ENCODE data around the gene CRB2.

Gene CRB2

DNA sequence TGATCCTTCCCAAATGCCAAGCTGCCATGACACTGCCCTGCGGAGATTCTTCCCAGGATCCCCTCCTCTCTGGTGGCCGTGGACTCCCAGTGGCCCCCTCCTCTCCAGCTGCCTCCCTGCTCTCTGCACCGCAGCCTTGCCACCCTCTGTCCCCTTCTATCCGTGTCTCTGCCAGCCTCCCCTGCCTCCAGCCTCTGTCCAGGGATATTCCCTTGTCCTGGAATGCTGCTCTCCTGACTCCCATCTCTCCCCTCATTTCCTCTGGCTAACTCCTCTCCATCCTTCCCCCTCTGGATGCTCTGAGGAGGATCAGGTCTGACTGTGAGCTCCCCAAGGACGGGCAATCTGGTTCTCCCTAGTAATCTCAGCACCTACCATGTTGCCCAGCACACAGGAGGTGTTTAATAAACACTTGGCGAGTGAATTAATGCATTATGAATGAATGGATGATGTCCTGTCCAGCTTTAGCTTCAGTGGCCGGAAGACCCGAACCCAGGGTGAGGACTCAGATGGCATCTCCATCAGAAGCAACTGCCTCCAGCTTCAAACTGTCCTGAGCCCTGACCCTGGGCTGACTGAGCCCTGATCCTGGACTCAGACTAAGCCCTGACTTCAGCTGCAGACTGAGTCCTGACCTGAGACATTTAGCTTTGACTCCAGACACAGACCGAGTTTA, 7.5 kb upstream of the CRB2 start:
- DNase-seq (ENCODE audit: extremely low read depth, low read depth), result no peak

DNA sequence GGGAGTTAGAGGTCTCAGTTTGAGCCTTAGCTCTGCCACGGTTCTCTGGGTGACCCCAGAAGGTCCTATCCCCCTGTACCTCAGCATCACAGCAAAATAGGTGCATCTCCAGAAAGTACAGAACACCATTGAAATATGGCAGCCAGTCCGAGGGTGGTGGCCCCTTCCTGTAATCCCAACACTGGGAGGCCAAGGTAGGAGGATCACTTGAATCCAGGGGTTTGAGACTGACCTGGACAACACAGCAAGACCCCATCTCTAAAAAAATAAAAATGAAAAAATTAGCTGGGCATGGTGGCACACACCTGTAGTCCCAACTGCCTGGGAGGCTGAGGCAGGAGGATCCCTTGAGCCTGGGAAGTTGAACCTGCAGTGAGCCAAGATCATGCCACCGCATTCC, 7.0 kb upstream of the CRB2 start:
- TF ChIP-seq, protein P1, sequence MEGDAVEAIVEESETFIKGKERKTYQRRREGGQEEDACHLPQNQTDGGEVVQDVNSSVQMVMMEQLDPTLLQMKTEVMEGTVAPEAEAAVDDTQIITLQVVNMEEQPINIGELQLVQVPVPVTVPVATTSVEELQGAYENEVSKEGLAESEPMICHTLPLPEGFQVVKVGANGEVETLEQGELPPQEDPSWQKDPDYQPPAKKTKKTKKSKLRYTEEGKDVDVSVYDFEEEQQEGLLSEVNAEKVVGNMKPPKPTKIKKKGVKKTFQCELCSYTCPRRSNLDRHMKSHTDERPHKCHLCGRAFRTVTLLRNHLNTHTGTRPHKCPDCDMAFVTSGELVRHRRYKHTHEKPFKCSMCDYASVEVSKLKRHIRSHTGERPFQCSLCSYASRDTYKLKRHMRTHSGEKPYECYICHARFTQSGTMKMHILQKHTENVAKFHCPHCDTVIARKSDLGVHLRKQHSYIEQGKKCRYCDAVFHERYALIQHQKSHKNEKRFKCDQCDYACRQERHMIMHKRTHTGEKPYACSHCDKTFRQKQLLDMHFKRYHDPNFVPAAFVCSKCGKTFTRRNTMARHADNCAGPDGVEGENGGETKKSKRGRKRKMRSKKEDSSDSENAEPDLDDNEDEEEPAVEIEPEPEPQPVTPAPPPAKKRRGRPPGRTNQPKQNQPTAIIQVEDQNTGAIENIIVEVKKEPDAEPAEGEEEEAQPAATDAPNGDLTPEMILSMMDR (IDR thresholded peaks at IDR 0.05; ENCODE audit: low read depth, low read length), result no peak
- no peak for DNase-seq (ENCODE audit: extremely low read depth, low read depth)

More for the DNA sequence above, 7.5 kb upstream of the CRB2 start:
- TF ChIP-seq, protein P1 (IDR thresholded peaks at IDR 0.05; ENCODE audit: low read depth, low read length), result no peak

DNA sequence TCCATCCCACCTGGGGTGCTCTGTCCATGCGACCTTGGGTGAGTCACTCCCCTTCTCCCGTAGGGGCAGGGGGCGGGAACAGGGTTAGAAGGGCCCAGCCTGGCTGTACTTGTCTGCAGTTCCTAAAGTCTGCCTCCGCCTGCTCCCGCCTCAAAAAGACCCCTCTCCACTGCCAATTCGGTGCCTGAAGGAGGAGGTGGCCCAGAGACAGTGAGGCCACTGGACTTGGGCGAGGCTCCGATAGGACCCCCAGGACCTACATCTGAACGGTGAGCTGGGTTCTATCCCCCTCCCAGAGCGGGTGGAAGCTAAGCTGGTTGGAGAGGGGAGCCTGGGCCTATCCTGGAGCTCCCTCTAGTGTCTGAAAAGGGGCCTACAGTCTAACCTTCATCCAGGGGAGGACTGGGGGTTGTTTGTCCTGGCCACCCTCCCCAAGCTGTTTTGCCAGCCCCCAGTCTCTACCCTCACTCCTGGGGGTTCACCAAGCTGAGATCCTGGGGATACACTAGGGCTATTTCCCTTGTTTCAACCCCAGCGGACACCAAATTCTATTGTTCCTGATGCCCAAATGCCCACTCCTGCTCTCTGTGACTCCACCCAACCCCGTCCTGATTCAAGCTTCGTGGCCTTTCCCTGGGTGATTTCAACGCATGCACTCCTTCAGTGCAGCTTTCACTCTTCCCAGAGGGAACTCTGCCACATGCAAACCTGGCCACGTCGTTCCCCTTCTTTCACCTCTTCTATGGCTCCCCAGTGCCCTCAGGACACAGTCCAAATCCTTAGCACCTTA, 6.1 kb upstream of the CRB2 start:
- TF ChIP-seq, protein P1 (IDR thresholded peaks at IDR 0.05; ENCODE audit: low read depth, low read length), result peak; percentile 97
- no peak for DNase-seq (ENCODE audit: extremely low read depth, low read depth)

DNA sequence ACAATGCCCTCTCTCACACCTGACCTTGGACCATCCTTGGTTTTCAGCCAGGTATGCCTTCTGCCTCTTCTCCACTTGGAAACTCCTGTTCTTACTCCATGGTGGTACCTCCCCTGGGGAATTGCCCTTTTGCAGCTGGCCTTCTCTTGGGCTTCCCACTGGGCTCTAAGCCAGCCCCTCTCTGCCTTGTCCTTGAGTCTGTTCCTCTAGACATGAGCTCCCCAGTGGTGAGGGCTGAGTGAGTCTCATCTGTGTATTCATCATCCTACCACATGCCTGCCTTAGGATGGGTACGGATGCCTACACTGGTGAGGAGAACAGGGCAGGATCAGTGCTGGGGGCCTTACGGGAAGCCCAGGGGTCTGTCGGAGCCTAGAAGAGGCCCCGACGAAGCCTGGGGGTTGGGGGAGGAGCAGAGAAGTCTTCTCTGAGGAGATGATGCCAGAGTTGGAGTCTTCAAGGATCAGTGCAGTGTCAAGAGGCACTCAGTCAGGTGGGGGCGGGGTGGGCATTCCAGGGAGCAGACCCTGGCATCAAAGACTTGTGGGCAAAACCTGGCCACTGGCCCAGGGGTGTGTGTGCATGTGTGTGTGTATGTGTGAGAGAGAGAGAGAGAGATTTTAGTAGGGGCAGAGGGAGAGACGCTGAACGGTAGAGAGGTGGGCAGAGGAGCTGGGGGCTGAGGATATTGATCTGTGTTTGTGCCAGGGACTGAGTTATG, 5.2 kb upstream of the CRB2 start:
- TF ChIP-seq, protein P1 (IDR thresholded peaks at IDR 0.05; ENCODE audit: low read depth, low read length), result no peak
- DNase-seq (ENCODE audit: extremely low read depth, low read depth), result no peak

DNA sequence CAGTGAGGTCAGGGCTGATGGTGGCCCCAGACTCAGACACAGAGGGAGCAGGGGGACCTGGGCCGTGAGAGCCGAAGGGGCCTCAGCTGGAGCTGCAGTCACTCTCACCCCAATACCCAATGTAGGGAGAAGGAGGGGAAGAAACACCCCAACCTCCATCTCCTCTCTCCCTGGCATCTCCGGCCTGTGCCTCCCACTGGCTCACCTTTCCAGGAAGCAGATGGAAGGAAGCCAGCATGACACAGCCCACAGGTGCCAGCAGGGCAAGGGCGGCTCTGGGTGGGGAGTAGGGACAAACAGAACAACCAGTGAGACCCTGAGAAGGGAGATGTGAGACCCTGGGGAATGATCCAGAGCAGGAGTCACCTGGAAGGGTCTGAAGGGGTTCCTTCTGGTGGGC, 3.0 kb upstream of the CRB2 start:
- DNase-seq (ENCODE audit: extremely low read depth, low read depth), result no peak
- TF ChIP-seq, protein P1 (IDR thresholded peaks at IDR 0.05; ENCODE audit: low read depth, low read length), result no peak

DNA sequence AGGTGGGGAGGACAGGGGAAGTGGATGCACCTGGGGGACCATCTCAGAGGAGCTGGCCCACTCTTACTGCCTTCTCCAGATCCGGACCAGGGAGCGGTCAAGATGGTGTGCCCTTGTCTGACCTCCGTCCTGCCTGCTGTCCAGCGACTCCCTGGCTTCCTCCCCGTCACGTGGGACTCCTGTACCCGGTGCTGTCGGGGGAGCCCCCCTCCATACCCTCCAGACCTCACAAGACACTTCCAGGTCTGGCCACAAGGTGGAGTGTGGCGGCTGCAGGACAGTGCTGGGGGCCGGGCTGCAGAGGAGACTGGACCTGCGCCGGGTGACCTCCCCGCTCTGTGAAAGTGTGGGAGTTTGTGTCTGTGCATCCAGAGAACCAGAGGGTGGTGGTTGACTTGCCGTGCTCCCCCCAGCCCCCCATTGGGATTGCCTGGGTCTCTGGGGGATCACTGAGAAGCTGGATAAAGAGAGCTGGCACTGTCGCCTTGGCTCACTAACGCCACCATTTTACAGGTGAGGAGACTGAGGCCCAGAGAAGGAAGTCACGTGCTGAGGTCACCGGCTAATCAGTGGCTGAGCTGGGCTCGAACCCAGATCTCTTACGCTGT, 1.9 kb upstream of the CRB2 start:
- no peak for DNase-seq (ENCODE audit: extremely low read depth, low read depth)
- TF ChIP-seq, protein P1 (IDR thresholded peaks at IDR 0.05; ENCODE audit: low read depth, low read length), result peak; percentile 83

All from AG09319 (cell line).